Gastroesophageal sphincter (tissue), 4 donors: ENCODE measurements around the gene LOXHD1. TPM values are rescaled to one million over a fixed set of nuclear protein-coding genes. Genes with fewer than 3 reads are reported as not detected.

ENCODE experiments used
- ATAC-seq: fragments of 150-250 bp; one replicate; pipeline ENCODE4 v1.9.1; 2016; ENCODE audit warnings: mild to moderate bottlenecking, moderate library complexity
- H3K27ac ChIP-seq, 4 donors: fragments of 200-600 bp; sonication (generic) in 3 of 4; 1 replicate in 3 of 4; 2 replicates in 1 of 4; pipeline ENCODE4 v1.5.1; 2016 to 2019
- H3K27me3 ChIP-seq: fragments of 200-600 bp; sonication (generic); one replicate; pipeline ENCODE4 v1.5.1; 2019
- H3K36me3 ChIP-seq, 2 donors: fragments of 200-600 bp; sonication (generic); one replicate each; pipeline ENCODE4 v1.5.1; 2019; ENCODE audit warnings: control low read depth in 1 of 2
- H3K4me1 ChIP-seq, 3 donors: fragments of 200-600 bp; sonication (generic); 1 replicate in 2 of 3; 2 replicates in 1 of 3; pipeline ENCODE4 v1.5.1; 2016 to 2019; ENCODE audit warnings: control low read depth in 2 of 3
- H3K4me3 ChIP-seq, 2 donors: fragments of 200-600 bp; sonication (generic); one replicate each; pipeline ENCODE4 v1.5.1; 2019; ENCODE audit warnings: mild to moderate bottlenecking in 1 of 2, moderate library complexity in 1 of 2
- H3K9me3 ChIP-seq, 3 donors: fragments of 200-600 bp; sonication (generic); one replicate each; pipeline ENCODE4 v1.5.1; 2017 to 2019; ENCODE audit warnings: control low read depth in 2 of 3
- EP300 ChIP-seq: sonication (generic); formaldehyde crosslinking; IDR thresholded peaks from one replicate; pipeline ENCODE4 v1.6.1; 2017; ENCODE audit warnings: antibody characterized with exemption, mild to moderate bottlenecking
- POLR2A ChIP-seq, 2 donors: fragments of 450-650 bp; IDR thresholded peaks; one replicate each; pipeline ENCODE4 v1.6.1; 2017; ENCODE audit warnings: antibody characterized with exemption in 2 of 2, mild to moderate bottlenecking in 2 of 2, moderate library complexity in 1 of 2
- POLR2AphosphoS5 ChIP-seq: sonication (generic); formaldehyde crosslinking; IDR thresholded peaks from one replicate; pipeline ENCODE4 v1.6.1; 2017; ENCODE audit warnings: antibody characterized with exemption
- WGBS, 2 donors: methylation state at CpG; one replicate each; pipeline ENCODE4 v1.1.5; 2018; ENCODE audit warnings: low coverage in 1 of 2; 5-methylcytosine and 5-hydroxymethylcytosine counted together
- total RNA-seq, 4 donors: library from RNA; depleted of rRNA; stranded (reverse); fragments of >200 nt; gene quantifications; one replicate each; pipeline ENCODE4 v1.1.0, GENCODE V29; 2016
- TF ChIP-seq, protein P1 (sequence below), 4 experiments: fragments of 200-600 bp in 2 of 4; fragments of 450-650 bp in 2 of 4; sonication (generic) in 1 of 4; IDR thresholded peaks; one replicate each; pipeline ENCODE4 v1.5.1; 2017 to 2019; ENCODE audit warnings: antibody characterized with exemption in 4 of 4, mild to moderate bottlenecking in 2 of 4, moderate library complexity in 2 of 4

The LOXHD1 gene
- total RNA-seq, 4 donors from 2014 or later, result 0.15 to 0.27 TPM; not detected in 2

DNA sequence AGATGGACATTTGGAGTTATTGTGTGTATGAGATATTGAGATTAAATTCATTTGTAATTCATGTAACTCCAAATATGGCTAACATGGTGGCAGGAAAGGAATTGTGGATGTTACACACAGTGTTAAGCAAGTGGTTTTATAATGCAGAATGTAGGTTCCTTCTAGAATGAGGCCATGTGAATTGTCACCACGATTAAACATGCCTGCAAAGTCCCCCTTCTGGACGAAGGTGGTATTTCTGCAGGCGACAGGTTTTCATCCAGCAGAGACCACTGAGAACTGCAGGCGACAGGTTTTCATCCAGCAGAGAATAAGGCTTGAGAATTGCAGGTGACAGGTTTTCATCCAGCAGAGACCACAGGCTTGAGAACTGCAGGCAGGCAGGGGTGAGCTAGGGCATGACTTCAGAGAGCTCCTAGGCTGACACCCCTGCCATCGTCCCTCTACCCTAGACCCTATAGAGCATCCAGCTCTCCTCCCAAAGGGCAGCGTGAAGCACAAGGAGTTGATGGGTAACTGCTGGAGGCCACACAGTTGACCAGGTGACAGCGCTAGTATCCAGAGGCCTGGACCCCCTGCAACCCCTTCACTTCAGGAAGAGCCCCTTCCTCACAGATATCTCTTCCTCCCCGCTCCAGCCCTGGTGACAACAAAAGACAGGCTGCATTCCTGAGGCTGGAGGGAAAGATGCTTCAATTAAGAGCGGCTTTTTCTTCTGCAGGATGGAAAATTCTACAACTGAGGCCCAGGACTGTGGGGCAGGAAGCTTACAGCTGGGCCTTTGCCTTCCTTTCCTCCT, 175.8 kb downstream of the LOXHD1 start:
- Histone ChIP-seq H3K27me3 (peaks cover 23% of the 10 kb centered on the region), H3K9me3 (peaks cover 0 to 11% (median 0%) of the 10 kb centered on the region in 3 donors), H3K36me3 (no peaks in the 10 kb centered on the region), H3K4me1 (peaks cover 0 to 10% (median 0%) of the 10 kb centered on the region in 3 donors), H3K4me3 (no peak overlapping the region), H3K27ac (no peak overlapping the region)
- TF ChIP-seq EP300, result no peak
- no peak for TF ChIP-seq POLR2A (IDR thresholded peaks at IDR 0.05)
- TF ChIP-seq, protein P1, sequence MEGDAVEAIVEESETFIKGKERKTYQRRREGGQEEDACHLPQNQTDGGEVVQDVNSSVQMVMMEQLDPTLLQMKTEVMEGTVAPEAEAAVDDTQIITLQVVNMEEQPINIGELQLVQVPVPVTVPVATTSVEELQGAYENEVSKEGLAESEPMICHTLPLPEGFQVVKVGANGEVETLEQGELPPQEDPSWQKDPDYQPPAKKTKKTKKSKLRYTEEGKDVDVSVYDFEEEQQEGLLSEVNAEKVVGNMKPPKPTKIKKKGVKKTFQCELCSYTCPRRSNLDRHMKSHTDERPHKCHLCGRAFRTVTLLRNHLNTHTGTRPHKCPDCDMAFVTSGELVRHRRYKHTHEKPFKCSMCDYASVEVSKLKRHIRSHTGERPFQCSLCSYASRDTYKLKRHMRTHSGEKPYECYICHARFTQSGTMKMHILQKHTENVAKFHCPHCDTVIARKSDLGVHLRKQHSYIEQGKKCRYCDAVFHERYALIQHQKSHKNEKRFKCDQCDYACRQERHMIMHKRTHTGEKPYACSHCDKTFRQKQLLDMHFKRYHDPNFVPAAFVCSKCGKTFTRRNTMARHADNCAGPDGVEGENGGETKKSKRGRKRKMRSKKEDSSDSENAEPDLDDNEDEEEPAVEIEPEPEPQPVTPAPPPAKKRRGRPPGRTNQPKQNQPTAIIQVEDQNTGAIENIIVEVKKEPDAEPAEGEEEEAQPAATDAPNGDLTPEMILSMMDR (IDR thresholded peaks at IDR 0.05), result peak; percentile 56 to 80 (median 67)
- no peak for TF ChIP-seq POLR2AphosphoS5
- WGBS, 2 donors, result 26 to 51% methylated on average over 4 to 7 of the region's 9 CpGs
- ATAC-seq, result no peak

DNA sequence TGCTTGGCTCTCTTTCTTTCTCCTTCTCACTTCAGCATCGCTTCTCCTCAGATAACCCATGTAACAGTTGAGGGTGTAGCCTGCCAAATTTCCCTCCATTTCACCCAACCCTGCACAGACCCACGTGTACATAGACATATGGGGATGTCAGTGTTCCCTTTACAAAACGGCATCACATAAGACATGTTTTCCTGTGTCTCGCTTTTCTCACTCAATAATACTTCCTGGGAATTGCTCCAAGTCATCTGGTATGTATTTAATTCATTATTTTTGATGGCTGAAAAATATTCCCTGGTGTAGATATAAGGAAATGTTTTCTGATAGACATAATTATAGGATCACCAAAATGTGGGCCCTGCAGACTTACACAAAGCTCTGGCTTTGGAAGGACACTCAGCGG, 176.8 kb downstream of the LOXHD1 start:
- no peak overlapping the region for H3K27ac ChIP-seq
- WGBS, 2 donors, result 14 to 29% methylated on average over 5 of the region's 5 CpGs
- ATAC-seq, result no peak

DNA sequence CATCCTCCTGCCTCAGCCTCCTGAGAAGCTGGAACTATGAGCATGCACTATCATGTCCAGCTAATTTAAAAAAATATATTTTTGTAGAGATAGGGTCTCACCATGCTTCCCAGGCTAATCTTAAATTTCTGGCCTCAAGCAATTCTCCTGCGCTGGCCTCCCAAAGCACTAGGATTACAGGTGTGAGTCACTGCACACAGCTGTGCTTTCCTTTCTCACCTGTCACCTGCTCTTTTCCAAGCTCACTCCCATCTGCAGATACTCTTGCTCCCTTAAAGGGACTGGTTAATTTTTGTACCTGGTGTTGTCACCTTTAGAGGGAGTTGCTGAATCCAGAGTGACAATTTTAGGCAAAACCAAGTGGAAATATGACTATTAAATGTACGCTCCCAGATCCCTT, 178.2 kb downstream of the LOXHD1 start:
- H3K9me3 ChIP-seq, result peaks cover 0 to 11% (median 0%) of the 10 kb centered on the region in 3 donors
- 94 to 100% methylated on average over 1 to 2 of the region's 2 CpGs for WGBS, 2 donors
- no peak for ATAC-seq

More for the DNA sequence above, 176.8 kb downstream of the LOXHD1 start:
- H3K4me3 ChIP-seq, result no peak overlapping the region
- peaks cover 13% of the 10 kb centered on the region for H3K27me3 ChIP-seq
- peaks cover 0 to 11% (median 0%) of the 10 kb centered on the region in 3 donors for H3K9me3 ChIP-seq
- TF ChIP-seq, protein P1 (IDR thresholded peaks at IDR 0.05), result no peak
- no peak for TF ChIP-seq EP300
- no peak for TF ChIP-seq POLR2A (IDR thresholded peaks at IDR 0.05)
- TF ChIP-seq POLR2AphosphoS5, result no peak
- H3K4me1 ChIP-seq, result peaks cover 0 to 10% (median 0%) of the 10 kb centered on the region in 3 donors
- no peaks in the 10 kb centered on the region for H3K36me3 ChIP-seq

DNA sequence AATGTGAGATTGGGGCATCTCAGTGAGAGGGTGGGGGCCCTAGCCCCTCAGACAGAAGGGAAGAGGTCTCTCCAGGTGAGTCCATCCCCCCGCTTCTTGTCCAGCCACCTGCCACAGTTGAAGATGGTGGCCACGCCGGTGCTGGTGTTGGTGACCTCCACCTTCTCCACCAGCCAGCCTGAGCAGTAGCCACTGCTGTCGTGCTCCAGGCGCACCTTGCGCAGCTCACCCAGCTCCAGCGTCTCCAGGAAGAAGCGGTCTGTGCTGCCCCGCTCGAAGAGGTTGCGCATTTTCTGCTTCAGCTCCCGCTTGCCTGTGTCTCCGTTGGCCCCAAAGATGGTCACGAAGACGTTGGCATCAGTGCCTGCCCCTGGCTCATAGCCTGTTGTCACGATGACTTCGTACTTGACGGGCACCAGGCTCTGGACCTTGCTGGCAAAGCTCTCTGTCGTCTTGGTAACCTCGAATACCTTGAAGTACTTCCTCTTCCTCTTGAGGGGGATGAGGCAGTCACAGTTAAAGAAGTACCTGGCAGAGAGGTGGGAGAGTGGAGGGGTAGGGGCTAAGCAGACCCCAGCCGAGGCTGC, 179.5 kb downstream of the LOXHD1 start:
- peaks cover 0 to 10% (median 0%) of the 10 kb centered on the region in 3 donors for H3K4me1 ChIP-seq
- no peak for ATAC-seq

More for the DNA sequence above, 178.2 kb downstream of the LOXHD1 start:
- H3K27ac ChIP-seq, result no peak overlapping the region
- H3K27me3 ChIP-seq, result no peaks in the 10 kb centered on the region
- no peak overlapping the region for H3K4me3 ChIP-seq
- H3K4me1 ChIP-seq, result peaks cover 0 to 10% (median 0%) of the 10 kb centered on the region in 3 donors
- TF ChIP-seq POLR2A (IDR thresholded peaks at IDR 0.05) (no peak), POLR2AphosphoS5 (no peak), EP300 (no peak)
- TF ChIP-seq, protein P1 (IDR thresholded peaks at IDR 0.05), result no peak
- H3K36me3 ChIP-seq, result no peaks in the 10 kb centered on the region

More for the DNA sequence above, 179.5 kb downstream of the LOXHD1 start:
- whole genome bisulfite sequencing, 2 donors, result 71 to 90% methylated on average over 13 to 21 of the region's 21 CpGs
- TF ChIP-seq, protein P1 (IDR thresholded peaks at IDR 0.05), result no peak
- no peak for TF ChIP-seq POLR2A (IDR thresholded peaks at IDR 0.05)
- Histone ChIP-seq H3K27ac (no peak overlapping the region), H3K4me3 (no peak overlapping the region), H3K27me3 (no peaks in the 10 kb centered on the region), H3K36me3 (no peaks in the 10 kb centered on the region), H3K9me3 (peaks cover 0 to 7% (median 0%) of the 10 kb centered on the region in 3 donors)
